Astrocyte (in vitro differentiated cells and primary cell): Measurements from ENCODE around the gene CACNA1E. TPM values are rescaled to one million over a fixed set of nuclear protein-coding genes. Genes with fewer than 3 reads are reported as not detected.
"Not testable (repeated sequence)": the region's sequence is repeated elsewhere in the genome, so short reads cannot be mapped to it uniquely, and the experiment has no call there.

Source experiments
- DNase-seq: peaks from one replicate; pipeline ENCODE4 v3.0.0-alpha.2; 2010; ENCODE audit warnings: low read depth
- FAIRE-seq: peaks from 2 replicates; lab custom pipeline; 2011; peaks lifted over from hg19 to GRCh38; lab: Jason Lieb, UNC
- H2AFZ ChIP-seq: 2 replicates; pipeline ENCODE4 v1.6.0; 2012; ENCODE audit warnings: low read depth, low read length, inconsistent platforms
- H3K27ac ChIP-seq: 2 replicates; pipeline ENCODE4 v1.5.1; 2011; ENCODE audit warnings: low read depth, low read length, inconsistent platforms
- H3K27me3 ChIP-seq: 2 replicates; pipeline ENCODE4 v1.6.0; 2011; ENCODE audit warnings: low read length, inconsistent platforms; ENCODE audit not compliant: insufficient read depth
- H3K36me3 ChIP-seq: 2 replicates; pipeline ENCODE4 v1.5.1; 2011; ENCODE audit warnings: low read length, inconsistent platforms; ENCODE audit not compliant: insufficient read depth
- H3K4me1 ChIP-seq: 2 replicates; pipeline ENCODE4 v1.5.1; 2011; ENCODE audit warnings: low read length, inconsistent platforms; ENCODE audit not compliant: insufficient read depth
- H3K4me2 ChIP-seq: 2 replicates; pipeline ENCODE4 v1.6.0; 2012; ENCODE audit warnings: low read length, inconsistent platforms
- H3K4me3 ChIP-seq: 2 replicates; pipeline ENCODE4 v1.5.1; 2011; ENCODE audit warnings: low read depth, mild to moderate bottlenecking, low read length, inconsistent platforms; ENCODE audit not compliant: insufficient read depth
- H3K79me2 ChIP-seq: 2 replicates; pipeline ENCODE4 v1.6.0; 2012; ENCODE audit warnings: mild to moderate bottlenecking, low read length, inconsistent platforms; ENCODE audit not compliant: insufficient read depth
- H3K9ac ChIP-seq: 2 replicates; pipeline ENCODE4 v1.6.0; 2012; ENCODE audit warnings: mild to moderate bottlenecking, low read length, inconsistent platforms
- H3K9me3 ChIP-seq: 2 replicates; pipeline ENCODE4 v1.5.1; 2012; ENCODE audit warnings: low read depth, mild to moderate bottlenecking, low read length, inconsistent platforms; ENCODE audit not compliant: insufficient read depth
- H4K20me1 ChIP-seq: 2 replicates; pipeline ENCODE4 v1.6.0; 2012; ENCODE audit warnings: low read length, inconsistent platforms; ENCODE audit not compliant: insufficient read depth
- H3K27ac Mint-ChIP-seq: one replicate; pipeline ENCODE4 v1.8.0; 2021; ENCODE audit warnings: mild to moderate bottlenecking, mixed read lengths; ENCODE audit not compliant: unreplicated experiment
- H3K27me3 Mint-ChIP-seq: one replicate; pipeline ENCODE4 v1.8.0; 2021; ENCODE audit warnings: low read depth, mixed read lengths; ENCODE audit not compliant: unreplicated experiment
- H3K36me3 Mint-ChIP-seq: one replicate; pipeline ENCODE4 v1.8.0; 2021; ENCODE audit warnings: low read depth, mixed read lengths; ENCODE audit not compliant: unreplicated experiment
- H3K4me1 Mint-ChIP-seq: one replicate; pipeline ENCODE4 v1.8.0; 2021; ENCODE audit warnings: low read depth, mixed read lengths; ENCODE audit not compliant: unreplicated experiment
- H3K4me3 Mint-ChIP-seq: one replicate; pipeline ENCODE4 v1.8.0; 2021; ENCODE audit warnings: mild to moderate bottlenecking, moderate library complexity, mixed read lengths; ENCODE audit not compliant: unreplicated experiment
- H3K9me3 Mint-ChIP-seq: one replicate; pipeline ENCODE4 v1.8.0; 2021; ENCODE audit warnings: mild to moderate bottlenecking, mixed read lengths; ENCODE audit not compliant: unreplicated experiment
- EZH2 ChIP-seq: IDR thresholded peaks from 2 replicates; pipeline ENCODE4 v1.6.1; 2012; ENCODE audit warnings: mild to moderate bottlenecking, low read length, inconsistent platforms; ENCODE audit not compliant: insufficient read depth
- total RNA-seq: library from RNA; stranded (reverse); gene quantifications from 2 replicates; pipeline ENCODE4 v1.2.1, GENCODE V29; 2021
- TF ChIP-seq, protein P1 (sequence below): IDR thresholded peaks from 2 replicates; pipeline ENCODE4 v1.5.1; 2011; ENCODE audit warnings: low read depth, mild to moderate bottlenecking, inconsistent platforms, low read length, moderate library complexity; ENCODE audit not compliant: insufficient read depth

Gene CACNA1E
- total RNA-seq, 1 donor from 2014 or later = 0.07 TPM

- no peak for DNase-seq
- Mint-ChIP-seq H3K4me3 (no peak overlapping the region), H3K9me3 (peaks cover 1% of the 10 kb centered on the region), H3K27me3 (peaks cover 3% of the 10 kb centered on the region), H3K36me3 (no peaks in the 10 kb centered on the region), H3K27ac (no peak overlapping the region), H3K4me1 (no peaks in the 10 kb centered on the region)
- no peaks in the 10 kb centered on the region for H3K79me2 ChIP-seq
- no peak overlapping the region for H3K4me3 ChIP-seq
- H4K20me1 ChIP-seq = no peaks in the 10 kb centered on the region
- H3K4me2 ChIP-seq = no peak overlapping the region
- no peak for FAIRE-seq
- no peak overlapping the region for H3K27ac ChIP-seq
- H3K9me3 ChIP-seq = peaks cover 10% of the 10 kb centered on the region
- TF ChIP-seq, protein P1, sequence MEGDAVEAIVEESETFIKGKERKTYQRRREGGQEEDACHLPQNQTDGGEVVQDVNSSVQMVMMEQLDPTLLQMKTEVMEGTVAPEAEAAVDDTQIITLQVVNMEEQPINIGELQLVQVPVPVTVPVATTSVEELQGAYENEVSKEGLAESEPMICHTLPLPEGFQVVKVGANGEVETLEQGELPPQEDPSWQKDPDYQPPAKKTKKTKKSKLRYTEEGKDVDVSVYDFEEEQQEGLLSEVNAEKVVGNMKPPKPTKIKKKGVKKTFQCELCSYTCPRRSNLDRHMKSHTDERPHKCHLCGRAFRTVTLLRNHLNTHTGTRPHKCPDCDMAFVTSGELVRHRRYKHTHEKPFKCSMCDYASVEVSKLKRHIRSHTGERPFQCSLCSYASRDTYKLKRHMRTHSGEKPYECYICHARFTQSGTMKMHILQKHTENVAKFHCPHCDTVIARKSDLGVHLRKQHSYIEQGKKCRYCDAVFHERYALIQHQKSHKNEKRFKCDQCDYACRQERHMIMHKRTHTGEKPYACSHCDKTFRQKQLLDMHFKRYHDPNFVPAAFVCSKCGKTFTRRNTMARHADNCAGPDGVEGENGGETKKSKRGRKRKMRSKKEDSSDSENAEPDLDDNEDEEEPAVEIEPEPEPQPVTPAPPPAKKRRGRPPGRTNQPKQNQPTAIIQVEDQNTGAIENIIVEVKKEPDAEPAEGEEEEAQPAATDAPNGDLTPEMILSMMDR = no peak
- no peak for TF ChIP-seq EZH2
- H3K27me3 ChIP-seq = no peaks in the 10 kb centered on the region
- no peak overlapping the region for H3K9ac ChIP-seq
- no peaks in the 10 kb centered on the region for H3K4me1 ChIP-seq
- no peak overlapping the region for H2AFZ ChIP-seq
- no peaks in the 10 kb centered on the region for H3K36me3 ChIP-seq
These were observed 362.8 kb downstream of the CACNA1E start for GRCh38 chr1:181846001-181846645.

DNA sequence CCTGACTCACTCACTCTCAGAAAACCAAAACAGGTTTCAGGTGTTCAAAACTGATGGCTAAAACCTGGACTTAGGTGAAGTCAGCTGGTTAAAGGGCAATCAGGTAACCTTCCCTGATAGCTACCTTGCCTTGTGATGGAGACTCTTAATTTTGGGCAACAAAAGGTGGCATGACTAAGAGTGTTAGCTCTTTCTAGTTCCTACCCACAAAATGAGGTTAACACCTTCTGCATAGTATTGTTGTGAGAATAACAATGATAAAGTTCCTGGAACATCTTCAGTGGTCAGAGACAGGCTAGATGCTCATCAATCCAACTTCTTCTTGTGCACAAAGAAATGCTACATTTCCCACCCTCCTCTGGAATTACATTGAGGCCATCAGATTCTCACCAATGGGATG, 363.4 kb downstream of the CACNA1E start:
- Histone ChIP-seq H3K4me1 (no peaks in the 10 kb centered on the region), H3K27ac (no peak overlapping the region), H3K9ac (no peak overlapping the region), H3K4me2 (no peak overlapping the region), H4K20me1 (no peaks in the 10 kb centered on the region), H3K79me2 (no peaks in the 10 kb centered on the region), H2AFZ (no peak overlapping the region), H3K27me3 (no peaks in the 10 kb centered on the region), H3K9me3 (peaks cover 10% of the 10 kb centered on the region), H3K36me3 (no peaks in the 10 kb centered on the region), H3K4me3 (no peak overlapping the region)
- H3K27me3 Mint-ChIP-seq = peaks cover 3% of the 10 kb centered on the region
- H3K4me3 Mint-ChIP-seq = no peak overlapping the region
- no peaks in the 10 kb centered on the region for H3K36me3 Mint-ChIP-seq
- peaks cover 1% of the 10 kb centered on the region for H3K9me3 Mint-ChIP-seq
- no peak for FAIRE-seq
- DNase-seq = no peak
- H3K27ac Mint-ChIP-seq = no peak overlapping the region
- no peaks in the 10 kb centered on the region for H3K4me1 Mint-ChIP-seq
- no peak for TF ChIP-seq EZH2
- TF ChIP-seq, protein P1 = no peak

DNA sequence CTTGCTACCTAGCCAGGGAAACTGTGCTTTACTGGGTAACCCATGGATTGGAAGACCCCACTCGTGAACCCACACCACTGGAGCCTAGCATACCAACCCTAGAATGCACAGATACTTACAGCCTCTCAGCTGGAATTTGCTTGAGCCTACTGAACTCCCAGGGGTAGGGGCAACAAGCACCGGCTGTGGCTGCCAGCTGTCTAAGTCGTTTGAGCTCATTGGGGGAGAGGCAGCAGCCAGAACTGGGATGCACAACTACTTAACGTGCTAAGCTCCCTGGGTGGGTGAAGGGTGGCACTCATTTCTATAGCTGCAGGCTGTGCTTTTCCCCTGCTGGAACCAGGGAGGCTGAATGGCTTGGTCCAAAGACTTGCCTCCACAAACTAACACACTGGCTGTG, 365.8 kb downstream of the CACNA1E start:
- DNase-seq (no peak), FAIRE-seq (no peak)
- Histone ChIP-seq H3K4me1 (no peaks in the 10 kb centered on the region), H3K27me3 (no peaks in the 10 kb centered on the region), H3K36me3 (no peaks in the 10 kb centered on the region), H3K4me2 (no peak overlapping the region), H3K27ac (no peak overlapping the region), H3K9me3 (peaks cover 10% of the 10 kb centered on the region), H3K79me2 (no peaks in the 10 kb centered on the region), H3K4me3 (no peak overlapping the region), H3K9ac (no peak overlapping the region), H2AFZ (no peak overlapping the region), H4K20me1 (no peaks in the 10 kb centered on the region)
- Mint-ChIP-seq H3K4me3 (no peak overlapping the region), H3K4me1 (no peaks in the 10 kb centered on the region), H3K27ac (no peak overlapping the region), H3K36me3 (no peaks in the 10 kb centered on the region), H3K9me3 (peaks cover 14% of the 10 kb centered on the region), H3K27me3 (peaks cover 3% of the 10 kb centered on the region)
- TF ChIP-seq EZH2 = no peak
- TF ChIP-seq, protein P1 = no peak

GRCh38 chr1:181854212-181854611, 370.9 kb downstream of the CACNA1E start:
- H3K36me3 ChIP-seq, H3K79me2 ChIP-seq, FAIRE-seq, H3K4me3 ChIP-seq, H3K9me3 ChIP-seq, H3K27me3 ChIP-seq, H3K4me1 Mint-ChIP-seq, H3K27ac ChIP-seq, H3K9ac ChIP-seq, H3K4me1 ChIP-seq, H3K36me3 Mint-ChIP-seq, H3K27ac Mint-ChIP-seq, H3K4me2 ChIP-seq, H3K4me3 Mint-ChIP-seq, H3K27me3 Mint-ChIP-seq, H2AFZ ChIP-seq, DNase-seq, H4K20me1 ChIP-seq: not testable (repeated sequence)
- peaks cover 18% of the 10 kb centered on the region for H3K9me3 Mint-ChIP-seq
